Brain microvascular endothelial cell (primary cell): ENCODE data around the gene C10orf105.

Experiments used
- DNase-seq: peaks from one replicate; pipeline ENCODE4 v3.0.0-alpha.2; 2020
- H3K27ac ChIP-seq: fragments of 250-450 bp; sonication (Bioruptor Pico); 2 replicates; pipeline ENCODE4 v1.5.1; 2020; ENCODE audit warnings: mild to moderate bottlenecking, moderate library complexity
- H3K27me3 ChIP-seq: fragments of 250-450 bp; sonication (Bioruptor Pico); replicated peaks from 2 replicates; pipeline ENCODE4 v1.5.1; 2020; ENCODE audit warnings: mild to moderate bottlenecking
- H3K36me3 ChIP-seq: fragments of 250-450 bp; sonication (Bioruptor Pico); replicated peaks from 2 replicates; pipeline ENCODE4 v1.5.1; 2020; ENCODE audit warnings: mild to moderate bottlenecking
- H3K4me3 ChIP-seq: 2 replicates; pipeline ENCODE4 v1.5.1; 2011; ENCODE audit warnings: low read depth, mild to moderate bottlenecking, control low read depth, low read length, moderate library complexity
- in situ Hi-C: cut with HindIII; loops from 2 replicates; pipeline ENCODE4 v1.10.0; 2017; ENCODE audit warnings: low sequenced_read_pairs, low pct_ligation_motif_present
- TF ChIP-seq, protein P1 (sequence below): IDR thresholded peaks from 2 replicates; pipeline ENCODE4 v1.5.1; 2011; ENCODE audit warnings: low read depth, mild to moderate bottlenecking, moderate library complexity, low read length, control low read depth, inconsistent platforms; ENCODE audit errors: missing control alignments

C10orf105 gene, protein sequence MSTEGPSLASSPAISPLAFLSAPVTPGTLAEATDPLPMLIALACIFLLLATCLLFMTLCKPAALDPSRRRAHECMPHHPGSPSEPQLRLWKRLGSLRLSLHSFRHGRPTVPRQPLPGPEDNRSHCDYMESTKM

DNA sequence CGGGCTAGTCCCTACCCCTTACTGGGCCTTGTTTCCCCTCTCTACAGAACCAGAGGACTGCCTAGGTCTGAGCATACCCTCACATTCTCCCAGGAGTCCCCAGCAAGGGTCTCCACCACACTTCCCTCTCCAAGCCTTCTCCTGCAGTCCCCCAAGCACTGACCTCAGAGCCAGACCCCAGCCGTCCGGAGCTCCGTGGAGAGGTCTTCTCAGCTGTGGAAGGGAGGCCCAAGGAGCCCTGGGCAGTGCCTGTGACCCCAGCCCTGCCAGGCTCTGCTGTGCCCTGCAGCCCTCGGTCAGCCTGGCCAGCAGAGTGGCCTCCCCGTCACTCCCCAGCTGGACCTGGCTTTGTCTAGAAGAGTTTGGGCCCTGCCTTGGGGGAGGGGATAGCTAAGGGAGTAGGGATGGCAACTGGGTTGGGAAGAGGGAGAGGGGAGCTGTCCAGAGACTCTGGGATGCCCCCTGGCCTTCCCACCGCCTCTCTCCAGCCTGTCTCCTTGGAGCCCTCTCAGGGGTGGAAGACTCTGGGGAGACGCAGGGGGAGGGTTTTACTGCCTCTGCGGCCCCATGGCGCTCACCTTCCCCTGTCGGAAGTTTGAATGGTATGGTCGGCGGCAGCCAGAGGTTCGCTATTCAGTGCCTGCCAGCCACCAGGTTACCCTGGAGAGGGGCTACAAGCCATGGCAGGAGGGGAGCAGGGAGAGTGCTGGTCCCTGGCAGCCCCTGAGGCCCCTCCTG lies at the start of gene C10orf105:
Gene C10orf105, minus strand, starts transcription at position 315 of the 738 bp plus-strand sequence. CDS start 3,441 bp downstream, outside the sequence.
- no peak for DNase-seq
- Histone ChIP-seq H3K4me3 (no peak within 1 kb of the TSS), H3K36me3 (no peaks in the 10 kb centered on the region), H3K27ac (no peak within 1 kb of the TSS), H3K27me3 (no peaks in the 10 kb centered on the region)
- in situ Hi-C loops: no loop called here
- TF ChIP-seq, protein P1, sequence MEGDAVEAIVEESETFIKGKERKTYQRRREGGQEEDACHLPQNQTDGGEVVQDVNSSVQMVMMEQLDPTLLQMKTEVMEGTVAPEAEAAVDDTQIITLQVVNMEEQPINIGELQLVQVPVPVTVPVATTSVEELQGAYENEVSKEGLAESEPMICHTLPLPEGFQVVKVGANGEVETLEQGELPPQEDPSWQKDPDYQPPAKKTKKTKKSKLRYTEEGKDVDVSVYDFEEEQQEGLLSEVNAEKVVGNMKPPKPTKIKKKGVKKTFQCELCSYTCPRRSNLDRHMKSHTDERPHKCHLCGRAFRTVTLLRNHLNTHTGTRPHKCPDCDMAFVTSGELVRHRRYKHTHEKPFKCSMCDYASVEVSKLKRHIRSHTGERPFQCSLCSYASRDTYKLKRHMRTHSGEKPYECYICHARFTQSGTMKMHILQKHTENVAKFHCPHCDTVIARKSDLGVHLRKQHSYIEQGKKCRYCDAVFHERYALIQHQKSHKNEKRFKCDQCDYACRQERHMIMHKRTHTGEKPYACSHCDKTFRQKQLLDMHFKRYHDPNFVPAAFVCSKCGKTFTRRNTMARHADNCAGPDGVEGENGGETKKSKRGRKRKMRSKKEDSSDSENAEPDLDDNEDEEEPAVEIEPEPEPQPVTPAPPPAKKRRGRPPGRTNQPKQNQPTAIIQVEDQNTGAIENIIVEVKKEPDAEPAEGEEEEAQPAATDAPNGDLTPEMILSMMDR: no peak

DNA sequence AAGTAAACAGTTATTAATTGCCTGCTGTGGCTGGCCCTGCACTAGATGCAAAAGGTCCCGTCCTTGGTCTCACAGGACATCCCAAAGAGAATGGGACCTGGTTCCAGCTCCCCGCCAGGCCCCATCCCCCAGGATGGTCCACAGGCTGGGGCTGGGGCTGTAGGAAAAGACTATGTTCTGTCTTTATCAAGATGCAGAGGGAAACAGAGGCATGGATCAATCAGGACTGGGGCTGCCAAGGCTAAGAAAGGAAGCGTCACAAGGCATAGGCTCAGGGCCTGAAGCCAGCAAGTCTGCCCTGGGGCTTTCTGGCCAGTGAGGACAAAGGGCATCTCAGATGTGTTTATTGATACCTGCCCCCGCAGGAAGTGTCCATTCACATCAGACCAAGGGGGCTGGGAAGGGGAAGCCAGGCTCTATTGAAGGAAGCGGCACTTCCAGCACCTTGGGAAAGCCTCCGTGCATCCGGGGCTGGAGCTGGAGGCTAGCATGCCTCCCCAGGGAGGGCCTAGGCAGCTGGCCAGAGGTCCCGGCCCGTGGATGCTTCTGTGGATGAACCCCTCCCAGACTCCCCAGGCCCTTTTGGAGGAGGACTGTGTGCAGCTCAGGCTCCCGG lies 48.0 kb upstream of the C10orf105 start:
- Histone ChIP-seq H3K4me3 (no peak overlapping the region), H3K27me3 (no peaks in the 10 kb centered on the region), H3K27ac (peak overlapping the region; percentile 94), H3K36me3 (no peaks in the 10 kb centered on the region)
- in situ Hi-C loops: no loop called here
- TF ChIP-seq, protein P1: no peak
- DNase-seq: peak; percentile 64

DNA sequence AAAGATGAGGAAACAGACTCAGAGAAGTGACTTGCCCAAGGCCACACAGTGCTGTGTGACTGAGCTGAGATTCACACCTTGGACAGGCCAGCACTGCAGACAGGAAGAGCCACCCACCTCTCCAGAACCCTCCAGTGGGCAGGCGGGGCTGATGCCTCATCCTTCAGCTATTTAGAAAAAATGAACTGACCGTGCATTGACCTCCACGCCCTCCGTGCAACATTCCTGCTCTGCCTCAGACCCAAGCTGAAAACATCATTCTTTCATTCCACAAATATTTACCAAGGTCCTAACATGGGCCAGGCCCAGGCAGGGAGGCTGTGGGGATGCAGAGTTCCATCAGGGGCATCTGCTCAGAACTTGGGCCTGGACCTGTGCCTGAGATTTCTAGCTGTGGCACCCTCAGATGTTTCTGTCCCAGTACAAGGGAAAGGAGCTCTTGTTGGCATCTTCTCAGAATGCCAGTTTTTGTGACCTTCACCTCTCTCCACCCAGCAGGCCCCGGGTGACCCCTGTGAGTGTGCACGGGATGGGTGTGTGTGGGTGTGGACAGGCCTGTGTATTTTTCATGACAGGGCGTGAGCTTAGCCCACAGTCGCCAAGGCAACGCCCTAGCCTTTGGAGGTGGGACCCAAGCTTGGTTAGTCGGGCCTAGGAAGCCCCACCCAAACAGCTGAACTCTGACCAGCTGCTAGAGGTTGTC lies 47.3 kb upstream of the C10orf105 start:
- peak; percentile 95 for DNase-seq
- no peak overlapping the region for H3K4me3 ChIP-seq
- no peaks in the 10 kb centered on the region for H3K27me3 ChIP-seq
- in situ Hi-C loops: no loop called here
- no peaks in the 10 kb centered on the region for H3K36me3 ChIP-seq
- TF ChIP-seq, protein P1: no peak
- H3K27ac ChIP-seq: peak overlapping the region; percentile 94

DNA sequence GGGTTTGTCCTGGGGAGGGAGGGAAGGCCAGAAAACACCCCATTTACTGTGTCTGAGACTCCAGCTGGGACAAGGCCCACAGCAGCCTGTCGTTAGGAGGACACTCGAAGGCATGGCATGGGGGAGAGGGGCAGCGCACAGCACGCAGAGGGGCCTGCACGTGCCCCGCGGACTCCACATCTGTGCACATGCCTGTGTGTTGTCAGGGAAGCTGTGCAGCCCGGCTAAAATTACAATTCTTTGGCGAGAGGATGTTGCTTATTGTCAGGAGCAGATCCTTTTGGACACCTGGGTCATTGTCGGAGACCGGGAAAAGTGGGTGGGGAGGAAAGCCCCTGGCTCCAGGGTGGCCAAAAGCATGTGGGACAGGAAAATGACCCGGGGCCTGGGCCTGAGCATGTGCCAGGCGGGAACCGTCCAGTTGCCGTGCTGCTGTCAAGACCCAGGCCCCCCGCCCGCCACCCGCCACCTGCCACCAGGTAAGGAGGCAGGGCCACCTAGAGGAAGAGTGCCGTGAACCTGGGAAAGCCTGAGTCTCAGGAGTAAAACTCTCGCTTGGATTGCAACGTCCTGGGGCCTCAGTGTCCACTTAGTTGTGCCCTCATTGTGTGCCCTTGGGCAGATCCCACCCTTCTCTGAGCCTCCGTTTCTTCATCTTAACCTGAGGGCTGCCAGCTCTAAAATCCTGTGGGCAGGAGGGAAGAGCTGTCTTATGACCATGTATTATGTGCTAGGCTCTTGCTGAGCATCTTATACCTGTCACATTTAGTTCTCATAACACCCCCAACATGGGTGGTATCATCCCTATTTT lies 46.5 kb upstream of the C10orf105 start:
- no peak overlapping the region for H3K4me3 ChIP-seq
- H3K27me3 ChIP-seq: no peaks in the 10 kb centered on the region
- no peak for DNase-seq
- peaks cover 4% of the 10 kb centered on the region for H3K36me3 ChIP-seq
- in situ Hi-C loops: no loop called here
- TF ChIP-seq, protein P1: no peak
- peak overlapping the region; percentile 94 for H3K27ac ChIP-seq

DNA sequence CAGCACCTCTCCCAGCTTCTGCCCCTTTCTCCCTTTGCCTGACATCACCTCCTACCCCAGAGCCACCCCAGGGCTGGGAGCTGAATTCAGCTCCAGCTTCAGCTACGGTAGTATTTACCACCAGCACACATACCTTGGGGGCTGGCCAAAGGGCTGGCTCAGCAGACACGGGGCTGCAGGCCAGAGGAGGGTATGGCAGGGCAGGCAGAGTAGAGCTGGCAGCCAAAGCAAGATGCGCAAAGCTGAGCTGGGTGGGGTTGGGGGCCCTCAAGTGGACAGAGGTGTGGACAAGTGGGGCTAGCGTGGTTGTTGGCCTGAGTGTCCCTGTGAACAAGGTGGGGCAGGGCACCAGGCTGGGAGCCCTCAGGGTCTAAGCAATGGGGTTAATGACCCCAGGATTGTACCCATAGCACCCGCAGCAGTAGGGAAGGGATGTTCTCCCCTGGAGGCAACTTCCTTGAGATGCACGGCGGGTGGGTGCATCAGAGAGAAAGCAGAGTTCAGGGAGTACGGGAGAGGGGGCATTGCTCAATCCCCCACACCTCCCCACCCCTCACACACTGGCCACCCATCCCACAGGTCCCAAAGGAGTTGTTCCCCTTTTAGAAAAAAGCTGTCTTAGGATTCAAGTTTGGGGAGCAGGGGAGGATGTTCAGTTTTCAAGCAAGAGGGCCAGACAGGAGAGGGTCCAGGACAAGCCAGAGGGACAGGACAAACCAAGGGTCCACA lies 45.8 kb upstream of the C10orf105 start:
- TF ChIP-seq, protein P1: no peak
- in situ Hi-C loops: no loop called here
- Histone ChIP-seq H3K27me3 (no peaks in the 10 kb centered on the region), H3K4me3 (no peak overlapping the region), H3K36me3 (peaks cover 4% of the 10 kb centered on the region), H3K27ac (no peak overlapping the region)
- DNase-seq: no peak
